HepG2 (cell line): ENCODE measurements around the gene SASH3. TPM values are rescaled to one million over a fixed set of nuclear protein-coding genes. Genes with fewer than 3 reads are reported as not detected.

Experiments used
- ATAC-seq: fragments of 200-7000 bp; cut with Tn5 transposase; 3 replicates; pipeline ENCODE4 v1.9.1; 2020; ENCODE audit warnings: mild to moderate bottlenecking, moderate library complexity
- BruUV-seq: library from RNA; stranded (reverse); fragments of 400-500 nt; replicated peaks from 2 replicates; lab custom pipeline; 2021; lab: Mats Ljungman, UMichigan
- CTCF ChIA-PET: fragments of 300-600 bp; formaldehyde crosslinking; extraction: SDS; loops from one replicate; lab custom pipeline; 2021; ENCODE audit warnings: low total read pairs, inconsistent platforms, low intra/inter-chr PET ratio; lab: Yijun Ruan, JAX
- POLR2A ChIA-PET: fragments of 350-600 bp; sonication (Branson Sonifier 250); formaldehyde crosslinking; loops from one replicate; lab custom pipeline; 2020; ENCODE audit warnings: antibody characterized with exemption, inconsistent platforms; lab: Yijun Ruan, JAX
- DNase-seq: peaks from one replicate; pipeline ENCODE4 v3.0.0-alpha.2; 2015; ENCODE audit warnings: low spot score
- FAIRE-seq: peaks from 3 replicates; lab custom pipeline; 2011; peaks lifted over from hg19 to GRCh38; lab: Jason Lieb, UNC
- H2AFZ ChIP-seq: one replicate; pipeline ENCODE4 v1.6.1; 2011; ENCODE audit warnings: low read length, inconsistent platforms
- H3K27ac ChIP-seq: fragments of 300-600 bp; 3 replicates; pipeline ENCODE4 v1.8.0; 2011; ENCODE audit warnings: mixed run types, mild to moderate bottlenecking, mixed read lengths, low read length, inconsistent platforms; ENCODE audit not compliant: insufficient read depth; ENCODE audit errors: extremely low read length
- H3K27me3 ChIP-seq, 2 experiments: fragments of 200-600 bp in 1 of 2; 2 replicates in 1 of 2; 3 replicates in 1 of 2; pipeline versions ENCODE4 v1.6.0 to v1.8.0; 2011; ENCODE audit warnings: low read length in 2 of 2, mild to moderate bottlenecking in 2 of 2, moderate library complexity in 2 of 2, inconsistent platforms in 1 of 2; ENCODE audit not compliant: insufficient read depth in 2 of 2, control insufficient read depth in 1 of 2
- H3K36me3 ChIP-seq, 2 experiments: fragments of 200-600 bp in 1 of 2; replicated peaks in 1 of 2; 2 replicates in 1 of 2; 3 replicates in 1 of 2; pipeline versions ENCODE4 v1.5.1 to v1.8.0; 2011; ENCODE audit warnings: low read length in 2 of 2, inconsistent platforms in 1 of 2; ENCODE audit not compliant: insufficient read depth in 2 of 2, control insufficient read depth in 1 of 2
- H3K4me1 ChIP-seq: 2 replicates; pipeline ENCODE4 v1.5.1; 2012; ENCODE audit warnings: low read length, inconsistent platforms; ENCODE audit not compliant: insufficient read depth
- H3K4me2 ChIP-seq: 2 replicates; pipeline ENCODE4 v1.6.0; 2011; ENCODE audit warnings: low read depth, low read length, inconsistent platforms
- H3K4me3 ChIP-seq, 3 experiments: fragments of 200-600 bp in 1 of 3; sonication (generic), shearing (Covaris generic) in 1 of 3; replicated peaks in 1 of 3; 2 replicates each; pipeline ENCODE4 v1.5.1; 2011 to 2016; ENCODE audit warnings: low read length in 3 of 3, inconsistent platforms in 2 of 3, low read depth in 2 of 3, mild to moderate bottlenecking in 2 of 3, control low read depth in 1 of 3, mixed read lengths in 1 of 3; ENCODE audit not compliant: insufficient read depth in 1 of 3
- H3K79me2 ChIP-seq: one replicate; pipeline ENCODE4 v1.6.1; 2011; ENCODE audit warnings: low read length, inconsistent platforms; ENCODE audit not compliant: insufficient read depth
- H3K9ac ChIP-seq: 2 replicates; pipeline ENCODE4 v1.6.0; 2011; ENCODE audit warnings: mild to moderate bottlenecking, low read depth, low read length, inconsistent platforms; ENCODE audit not compliant: insufficient read depth
- H3K9me3 ChIP-seq: 2 replicates; pipeline ENCODE4 v1.5.1; 2012; ENCODE audit warnings: mild to moderate bottlenecking, low read length
- H4K20me1 ChIP-seq: 2 replicates; pipeline ENCODE4 v1.6.0; 2011; ENCODE audit warnings: inconsistent platforms, mild to moderate bottlenecking, low read length, moderate library complexity; ENCODE audit not compliant: insufficient read depth
- ATF1 ChIP-seq: IDR thresholded peaks from 2 replicates; pipeline ENCODE4 v1.6.1; 2016; ENCODE audit warnings: mild to moderate bottlenecking, control low read depth
- HNF4A ChIP-seq: sonication (generic); formaldehyde crosslinking; IDR thresholded peaks from 2 replicates; pipeline ENCODE4 v1.4.0; 2020; ENCODE audit warnings: missing genetic modification reagents
- HOXA3 ChIP-seq: sonication (generic); formaldehyde crosslinking; IDR thresholded peaks from 2 replicates; pipeline ENCODE4 v1.5.0; 2020; ENCODE audit warnings: missing genetic modification reagents
- ISX ChIP-seq: sonication (generic); formaldehyde crosslinking; conservative IDR thresholded peaks from 2 replicates; pipeline ENCODE4 v1.5.0; 2020; ENCODE audit warnings: missing genetic modification reagents
- NFIB ChIP-seq: sonication (generic); formaldehyde crosslinking; IDR thresholded peaks from 2 replicates; pipeline ENCODE4 v1.9.0; 2021; ENCODE audit warnings: missing genetic modification reagents, mild to moderate bottlenecking, borderline replicate concordance
- PPARG ChIP-seq: conservative IDR thresholded peaks from 2 replicates; pipeline ENCODE4 v1.6.1; 2016; ENCODE audit warnings: missing biosample characterization, missing genetic modification reagents
- REL ChIP-seq: sonication (generic); formaldehyde crosslinking; conservative IDR thresholded peaks from 2 replicates; pipeline ENCODE4 v1.8.0; 2022; ENCODE audit warnings: mild to moderate bottlenecking, missing genetic modification reagents, moderate library complexity
- SNRNP70 ChIP-seq: fragments of 200-400 bp; formaldehyde crosslinking; IDR thresholded peaks from 2 replicates; pipeline ENCODE4 v1.6.1; 2017; ENCODE audit warnings: mild to moderate bottlenecking, low read depth, low read length, moderate library complexity
- STAG1 ChIP-seq: sonication (generic); formaldehyde crosslinking; IDR thresholded peaks from 2 replicates; pipeline ENCODE4 v1.4.0; 2020; ENCODE audit warnings: missing genetic modification reagents
- TBL1XR1 ChIP-seq: fragments of 150-350 bp; IDR thresholded peaks from 2 replicates; pipeline ENCODE4 v1.6.1; 2014; ENCODE audit warnings: borderline replicate concordance, low read length; ENCODE audit not compliant: partially characterized antibody
- TP53 ChIP-seq: sonication (generic); formaldehyde crosslinking; conservative IDR thresholded peaks from 2 replicates; pipeline ENCODE4 v1.4.0; 2020; ENCODE audit warnings: missing genetic modification reagents
- ZNF446 ChIP-seq: sonication (generic); formaldehyde crosslinking; IDR thresholded peaks from 2 replicates; pipeline ENCODE4 v1.5.0; 2020; ENCODE audit warnings: mild to moderate bottlenecking, missing genetic modification reagents
- ZNF605 ChIP-seq: sonication (generic); formaldehyde crosslinking; IDR thresholded peaks from 2 replicates; pipeline ENCODE4 v1.8.0; 2022; ENCODE audit warnings: mild to moderate bottlenecking, missing genetic modification reagents
- ZNF768 ChIP-seq: sonication (generic); formaldehyde crosslinking; IDR thresholded peaks from 2 replicates; pipeline ENCODE4 v1.4.0; 2020; ENCODE audit warnings: missing genetic modification reagents
- WGBS: methylation state at CpG from one replicate; pipeline ENCODE4 v1.1.6; 2017; ENCODE audit warnings: low lambda C conversion rate; 5-methylcytosine and 5-hydroxymethylcytosine counted together
- in situ Hi-C: cut with HindIII; loops from 2 replicates; pipeline ENCODE4 v1.10.0; 2017; ENCODE audit warnings: low pct_unique_long_range_greater_than_20kb; ENCODE audit not compliant: extremely low pct_ligation_motif_present
- intact Hi-C: fragments of 100-400 bp; cut with micrococcal nuclease; formaldehyde crosslinking; loops from one replicate; pipeline ENCODE4 v1.10.0; 2022; ENCODE audit not compliant: unreplicated experiment
- polyA plus RNA-seq, 8 experiments: library from polyadenylated mRNA; depleted of rRNA in 3 of 8; stranded (reverse) in 7 of 8; unstranded in 1 of 8; fragments of >200 nt; fragmentation: Illumina TruSeq in 4 of 8; extraction: Trizol in 4 of 8; gene quantifications; 2 replicates each; pipeline versions ENCODE4 v1.2.1 to v1.2.3, GENCODE V29; 2011 to 2016; ENCODE audit warnings: low read depth in 4 of 8, missing spikeins in 1 of 8, mixed read lengths in 1 of 8; ENCODE audit not compliant: insufficient read depth in 1 of 8
- total RNA-seq, 5 experiments: library from RNA; depleted of rRNA; stranded (reverse); fragments of >200 nt; fragmentation: Illumina TruSeq; extraction: Trizol; gene quantifications; 2 replicates each; pipeline ENCODE4 v1.2.3, GENCODE V29; 2016; ENCODE audit warnings: low read depth in 1 of 5
- TF ChIP-seq, protein P1 (sequence below), 2 experiments: sonication (generic) in 1 of 2; formaldehyde crosslinking in 1 of 2; IDR thresholded peaks; 2 replicates each; pipeline versions ENCODE4 v1.4.0 to v1.6.1; 2018 to 2020; ENCODE audit warnings: missing genetic modification reagents in 2 of 2, borderline replicate concordance in 1 of 2, low read depth in 1 of 2, mild to moderate bottlenecking in 1 of 2, missing biosample characterization in 1 of 2
- TF ChIP-seq, protein P2 (sequence below): sonication (generic); formaldehyde crosslinking; IDR thresholded peaks from 2 replicates; pipeline ENCODE4 v1.4.0; 2020; ENCODE audit warnings: missing genetic modification reagents, borderline replicate concordance
- TF ChIP-seq, protein P3 (sequence below), 2 experiments: sonication (generic) in 1 of 2; formaldehyde crosslinking in 1 of 2; IDR thresholded peaks; 2 replicates each; pipeline versions ENCODE4 v1.5.1 to v1.6.1; 2011 to 2020; ENCODE audit warnings: borderline replicate concordance in 1 of 2, low read depth in 1 of 2, low read length in 1 of 2, mild to moderate bottlenecking in 1 of 2, missing genetic modification reagents in 1 of 2, moderate library complexity in 1 of 2

SASH3 gene
- total and polyA plus RNA-seq, 2 of the 13 experiments (the other 11 are each of a cell fraction or from before 2014, with no cell fraction given): 0.08 TPM; not detected in 1

DNA sequence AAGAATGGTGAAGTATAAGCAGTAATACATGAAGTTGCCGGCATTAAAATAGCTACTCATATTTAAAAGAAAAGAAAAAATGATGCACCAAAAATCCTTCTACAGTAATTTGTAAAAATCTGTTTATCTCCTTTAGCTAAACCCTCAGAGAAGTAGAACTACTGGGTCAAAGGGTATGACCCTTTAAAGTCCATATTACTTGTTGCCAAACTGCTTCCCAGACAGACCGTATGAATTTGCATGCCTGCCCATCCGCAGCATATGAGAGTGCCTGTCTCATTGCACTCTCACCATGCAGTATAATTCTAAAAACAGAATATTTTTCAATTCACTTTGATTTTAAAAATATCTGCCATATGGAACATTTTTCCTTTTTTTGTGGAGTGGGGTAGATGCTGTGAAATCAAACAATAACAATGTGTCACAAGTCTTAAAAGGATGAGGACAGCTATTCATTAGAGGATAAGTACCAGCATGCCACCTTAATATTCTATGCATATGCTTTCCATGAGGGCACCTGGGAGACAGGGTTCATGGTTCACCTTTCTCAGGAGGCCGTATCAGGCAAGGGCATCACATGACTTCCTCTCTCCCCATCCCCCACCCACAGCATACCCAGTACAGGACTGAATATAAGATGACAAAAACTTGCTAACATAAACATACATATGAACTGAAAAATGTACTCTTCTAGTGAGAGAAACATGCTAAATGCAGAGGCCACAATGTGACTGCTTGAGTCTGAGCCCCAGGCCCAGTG is 46.2 kb downstream of the SASH3 start:
- DNase-seq (peak; percentile 59), ATAC-seq (peak; percentile 73), FAIRE-seq (peak; percentile 77)
- BruUV-seq: no TSS peak
- no peak overlapping the region for H3K4me3 ChIP-seq
- WGBS: 83% methylated on average over 3 of the region's 4 CpGs
- intact Hi-C loops: no loop called here
- peak overlapping the region; percentile 37 for H3K4me2 ChIP-seq
- peaks cover 3 to 20% of the 10 kb centered on the region in 2 experiments; a peak in 3 of 5 replicates for H3K36me3 ChIP-seq
- CTCF ChIA-PET: no interaction called here
- in situ Hi-C loops: no loop called here
- no peaks in the 10 kb centered on the region for H4K20me1 ChIP-seq
- H3K9ac ChIP-seq: no peak overlapping the region
- H2AFZ ChIP-seq: no peak overlapping the region
- POLR2A ChIA-PET: interaction anchor here (0.9 kb wide), 1 partner anchor 52 kb away, joined by 4 read pairs; no protein-coding TSS in a partner anchor
- H3K4me1 ChIP-seq: peaks cover 16% of the 10 kb centered on the region
- no peaks in the 10 kb centered on the region for H3K9me3 ChIP-seq
- H3K79me2 ChIP-seq: peaks cover 13% of the 10 kb centered on the region
- H3K27ac ChIP-seq: peak overlapping the region; percentile 58
- no peaks in the 10 kb centered on the region for H3K27me3 ChIP-seq
- TF ChIP-seq PPARG (CRISPR knock-in tag): peak; percentile 39; the same call in 1 of the 2 replicates
- TF ChIP-seq, protein P1, sequence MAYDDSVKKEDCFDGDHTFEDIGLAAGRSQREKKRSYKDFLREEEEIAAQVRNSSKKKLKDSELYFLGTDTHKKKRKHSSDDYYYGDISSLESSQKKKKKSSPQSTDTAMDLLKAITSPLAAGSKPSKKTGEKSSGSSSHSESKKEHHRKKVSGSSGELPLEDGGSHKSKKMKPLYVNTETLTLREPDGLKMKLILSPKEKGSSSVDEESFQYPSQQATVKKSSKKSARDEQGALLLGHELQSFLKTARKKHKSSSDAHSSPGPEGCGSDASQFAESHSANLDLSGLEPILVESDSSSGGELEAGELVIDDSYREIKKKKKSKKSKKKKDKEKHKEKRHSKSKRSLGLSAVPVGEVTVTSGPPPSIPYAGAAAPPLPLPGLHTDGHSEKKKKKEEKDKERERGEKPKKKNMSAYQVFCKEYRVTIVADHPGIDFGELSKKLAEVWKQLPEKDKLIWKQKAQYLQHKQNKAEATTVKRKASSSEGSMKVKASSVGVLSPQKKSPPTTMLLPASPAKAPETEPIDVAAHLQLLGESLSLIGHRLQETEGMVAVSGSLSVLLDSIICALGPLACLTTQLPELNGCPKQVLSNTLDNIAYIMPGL (CRISPR knock-in tag; IDR thresholded peaks at IDR 0.05; ENCODE audit: borderline replicate concordance in 1 of 2, low read depth in 1 of 2): 0 out of 4 replicates have a peak, but pooled peaks of 1 of the 2 experiments have one; percentile 20
- TF ChIP-seq TBL1XR1: no peak
- 0 out of 2 replicates have a peak, but pooled peaks have one; percentile 25 for TF ChIP-seq HOXA3 (CRISPR knock-in tag)
- TF ChIP-seq NFIB (CRISPR knock-in tag): no peak
- no peak for TF ChIP-seq REL
- no peak for TF ChIP-seq TP53 (CRISPR knock-in tag)
- TF ChIP-seq ZNF768 (CRISPR knock-in tag): no peak
- TF ChIP-seq STAG1 (CRISPR knock-in tag): no peak
- no peak for TF ChIP-seq SNRNP70
- no peak for TF ChIP-seq ISX (CRISPR knock-in tag)
- TF ChIP-seq HNF4A (CRISPR knock-in tag): peak; percentile 68
- TF ChIP-seq ZNF446: no peak
- TF ChIP-seq, protein P2, sequence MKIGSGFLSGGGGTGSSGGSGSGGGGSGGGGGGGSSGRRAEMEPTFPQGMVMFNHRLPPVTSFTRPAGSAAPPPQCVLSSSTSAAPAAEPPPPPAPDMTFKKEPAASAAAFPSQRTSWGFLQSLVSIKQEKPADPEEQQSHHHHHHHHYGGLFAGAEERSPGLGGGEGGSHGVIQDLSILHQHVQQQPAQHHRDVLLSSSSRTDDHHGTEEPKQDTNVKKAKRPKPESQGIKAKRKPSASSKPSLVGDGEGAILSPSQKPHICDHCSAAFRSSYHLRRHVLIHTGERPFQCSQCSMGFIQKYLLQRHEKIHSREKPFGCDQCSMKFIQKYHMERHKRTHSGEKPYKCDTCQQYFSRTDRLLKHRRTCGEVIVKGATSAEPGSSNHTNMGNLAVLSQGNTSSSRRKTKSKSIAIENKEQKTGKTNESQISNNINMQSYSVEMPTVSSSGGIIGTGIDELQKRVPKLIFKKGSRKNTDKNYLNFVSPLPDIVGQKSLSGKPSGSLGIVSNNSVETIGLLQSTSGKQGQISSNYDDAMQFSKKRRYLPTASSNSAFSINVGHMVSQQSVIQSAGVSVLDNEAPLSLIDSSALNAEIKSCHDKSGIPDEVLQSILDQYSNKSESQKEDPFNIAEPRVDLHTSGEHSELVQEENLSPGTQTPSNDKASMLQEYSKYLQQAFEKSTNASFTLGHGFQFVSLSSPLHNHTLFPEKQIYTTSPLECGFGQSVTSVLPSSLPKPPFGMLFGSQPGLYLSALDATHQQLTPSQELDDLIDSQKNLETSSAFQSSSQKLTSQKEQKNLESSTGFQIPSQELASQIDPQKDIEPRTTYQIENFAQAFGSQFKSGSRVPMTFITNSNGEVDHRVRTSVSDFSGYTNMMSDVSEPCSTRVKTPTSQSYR (CRISPR knock-in tag): peak; percentile 94
- TF ChIP-seq, protein P3, sequence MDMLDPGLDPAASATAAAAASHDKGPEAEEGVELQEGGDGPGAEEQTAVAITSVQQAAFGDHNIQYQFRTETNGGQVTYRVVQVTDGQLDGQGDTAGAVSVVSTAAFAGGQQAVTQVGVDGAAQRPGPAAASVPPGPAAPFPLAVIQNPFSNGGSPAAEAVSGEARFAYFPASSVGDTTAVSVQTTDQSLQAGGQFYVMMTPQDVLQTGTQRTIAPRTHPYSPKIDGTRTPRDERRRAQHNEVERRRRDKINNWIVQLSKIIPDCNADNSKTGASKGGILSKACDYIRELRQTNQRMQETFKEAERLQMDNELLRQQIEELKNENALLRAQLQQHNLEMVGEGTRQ (IDR thresholded peaks at IDR 0.05; ENCODE audit: low read depth, low read length): peak; percentile 16; the same call in 1 of the 2 replicates
- TF ChIP-seq, protein P3 (CRISPR knock-in tag; IDR thresholded peaks at IDR 0.05; ENCODE audit: borderline replicate concordance): peak; percentile 79; the same call in 1 of the 2 replicates
- TF ChIP-seq ATF1 (CRISPR knock-in tag): no peak
- TF ChIP-seq ZNF605: no peak
